Urinary bladder (tissue), 4 donors: ENCODE results near the gene RNF213. TPM values are rescaled to one million over a fixed set of nuclear protein-coding genes. Genes with fewer than 3 reads are reported as not detected.
"Not testable (repeated sequence)": the region's sequence is repeated elsewhere in the genome, so short reads cannot be mapped to it uniquely, and the experiment has no call there.

Experiments
- DNase-seq: peaks from one replicate; pipeline ENCODE4 v3.0.0-alpha.2; 2015; ENCODE audit errors: extremely low spot score
- H3K27ac ChIP-seq: one replicate; pipeline ENCODE4 v1.5.1; 2013; ENCODE audit warnings: low read depth, mild to moderate bottlenecking, moderate library complexity
- H3K36me3 ChIP-seq: one replicate; pipeline ENCODE4 v1.6.1; 2013; ENCODE audit warnings: mild to moderate bottlenecking, moderate library complexity; ENCODE audit not compliant: insufficient read depth
- H3K4me1 ChIP-seq: one replicate; pipeline ENCODE4 v1.6.1; 2013; ENCODE audit warnings: mild to moderate bottlenecking, moderate library complexity; ENCODE audit not compliant: insufficient read depth
- H3K4me3 ChIP-seq: one replicate; pipeline ENCODE4 v1.5.1; 2013; ENCODE audit warnings: low read depth, low read length
- WGBS: extraction: QIAGEN DNeasy Blood & Tissue Kit; methylation state at CpG from one replicate; pipeline ENCODE4 v1.1.7; 2013; 5-methylcytosine and 5-hydroxymethylcytosine counted together
- polyA plus RNA-seq: library from polyadenylated mRNA; stranded (reverse); fragments of 200-250 nt; gene quantifications from one replicate; pipeline ENCODE4 v1.2.3, GENCODE V29; 2013
- total RNA-seq: library from RNA; depleted of rRNA; stranded (reverse); fragments of >200 nt; gene quantifications from one replicate; pipeline ENCODE4 v1.2.3, GENCODE V29; 2014
- donor health status: healthy with polysubstance abuse.
- donor health status: healthy.

The RNF213 gene
- total and polyA plus RNA-seq, 2 donors: 37.2 to 81.5 TPM

DNA sequence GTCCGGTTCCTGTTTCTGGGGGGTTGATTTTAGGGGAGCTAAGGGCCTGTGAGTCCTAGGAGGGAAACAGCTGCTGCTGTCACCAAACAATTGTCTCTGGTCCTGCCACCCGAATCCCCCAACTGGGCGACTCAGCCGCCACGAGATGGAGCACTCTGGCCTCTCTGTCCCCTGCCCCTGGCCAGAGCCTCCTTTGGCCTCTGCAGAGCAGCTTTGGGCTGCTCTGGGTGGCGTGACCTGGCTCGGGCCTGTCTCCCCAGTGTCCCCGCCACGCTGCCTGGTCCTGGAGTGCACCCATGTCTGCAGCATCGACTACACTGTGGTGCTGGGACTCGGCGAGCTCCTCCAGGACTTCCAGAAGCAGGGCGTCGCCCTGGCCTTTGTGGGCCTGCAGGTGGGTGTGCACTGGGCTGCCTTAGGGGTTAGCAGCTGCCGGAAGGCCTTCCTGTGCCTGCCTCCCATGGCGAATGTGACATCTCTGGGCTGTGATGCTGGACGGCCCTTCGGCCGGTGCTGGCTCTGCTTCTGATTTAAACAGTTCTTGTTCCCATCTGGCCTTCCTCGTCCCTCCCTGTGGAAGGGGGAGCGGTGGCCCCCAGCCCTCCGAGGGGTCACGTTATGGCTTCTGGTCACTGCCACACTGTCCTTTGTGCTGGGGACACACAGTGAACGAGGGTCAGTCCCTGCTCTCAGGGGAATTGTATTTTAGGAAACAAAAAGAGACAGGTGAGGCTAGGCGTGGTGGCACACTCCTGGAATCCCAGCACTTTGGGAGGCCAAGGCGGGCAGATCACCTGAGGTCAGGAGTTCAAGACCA lies 11.6 kb upstream of the RNF213 start:
- WGBS: 91% methylated on average over 26 of the region's 26 CpGs
- Histone ChIP-seq H3K4me1 (no peaks in the 10 kb centered on the region), H3K4me3 (no peak overlapping the region), H3K36me3 (peaks cover 2% of the 10 kb centered on the region), H3K27ac (no peak overlapping the region)
- no peak for DNase-seq

DNA sequence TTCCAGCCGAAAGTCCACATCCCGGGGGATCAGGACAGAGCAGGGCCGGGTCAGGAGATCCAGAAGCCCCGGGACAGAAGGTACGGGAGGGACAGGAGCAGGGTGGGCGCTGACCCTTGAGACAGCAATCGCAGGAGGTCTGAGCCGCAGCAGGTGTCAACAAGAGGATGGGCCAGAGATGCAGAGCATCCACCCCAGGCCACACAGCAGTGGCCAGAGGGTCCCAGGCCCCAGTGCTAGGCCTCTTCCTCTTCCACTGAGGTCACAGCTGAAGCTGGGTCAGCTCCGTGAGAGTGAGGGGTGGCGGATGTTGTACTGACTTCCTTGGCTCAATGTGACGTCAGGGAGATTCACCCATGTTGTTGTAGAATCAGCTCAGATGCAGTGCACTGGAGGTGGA lies 8.7 kb upstream of the RNF213 start:
- Histone ChIP-seq H3K36me3 (peaks cover 2% of the 10 kb centered on the region), H3K4me1 (no peaks in the 10 kb centered on the region), H3K27ac (no peak overlapping the region), H3K4me3 (no peak overlapping the region)
- WGBS: 91% methylated on average over 11 of the region's 11 CpGs
- DNase-seq: no peak

DNA sequence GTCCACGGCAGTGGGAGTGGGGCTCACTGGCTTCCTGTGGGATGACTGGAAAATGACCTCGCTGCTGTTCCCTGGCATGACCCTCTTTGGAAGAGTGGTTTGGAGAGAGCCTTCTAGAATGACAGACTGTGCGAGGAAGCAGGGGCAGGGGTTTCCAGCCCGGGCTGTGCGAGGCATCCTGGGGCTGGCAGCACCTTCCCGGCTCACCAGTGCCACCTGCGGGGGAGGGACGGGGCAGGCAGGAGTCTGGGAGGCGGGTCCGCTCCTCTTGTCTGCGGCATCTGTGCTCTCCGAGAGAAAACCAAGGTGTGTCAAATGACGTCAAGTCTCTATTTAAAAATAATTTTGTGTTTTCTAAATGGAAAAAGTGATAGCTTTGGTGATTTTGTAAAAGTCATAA lies 7.8 kb upstream of the RNF213 start:
- no peaks in the 10 kb centered on the region for H3K4me1 ChIP-seq
- no peak overlapping the region for H3K4me3 ChIP-seq
- WGBS: 64% methylated on average over 13 of the region's 13 CpGs
- H3K36me3 ChIP-seq: peaks cover 2% of the 10 kb centered on the region
- H3K27ac ChIP-seq: no peak overlapping the region
- no peak for DNase-seq

DNA sequence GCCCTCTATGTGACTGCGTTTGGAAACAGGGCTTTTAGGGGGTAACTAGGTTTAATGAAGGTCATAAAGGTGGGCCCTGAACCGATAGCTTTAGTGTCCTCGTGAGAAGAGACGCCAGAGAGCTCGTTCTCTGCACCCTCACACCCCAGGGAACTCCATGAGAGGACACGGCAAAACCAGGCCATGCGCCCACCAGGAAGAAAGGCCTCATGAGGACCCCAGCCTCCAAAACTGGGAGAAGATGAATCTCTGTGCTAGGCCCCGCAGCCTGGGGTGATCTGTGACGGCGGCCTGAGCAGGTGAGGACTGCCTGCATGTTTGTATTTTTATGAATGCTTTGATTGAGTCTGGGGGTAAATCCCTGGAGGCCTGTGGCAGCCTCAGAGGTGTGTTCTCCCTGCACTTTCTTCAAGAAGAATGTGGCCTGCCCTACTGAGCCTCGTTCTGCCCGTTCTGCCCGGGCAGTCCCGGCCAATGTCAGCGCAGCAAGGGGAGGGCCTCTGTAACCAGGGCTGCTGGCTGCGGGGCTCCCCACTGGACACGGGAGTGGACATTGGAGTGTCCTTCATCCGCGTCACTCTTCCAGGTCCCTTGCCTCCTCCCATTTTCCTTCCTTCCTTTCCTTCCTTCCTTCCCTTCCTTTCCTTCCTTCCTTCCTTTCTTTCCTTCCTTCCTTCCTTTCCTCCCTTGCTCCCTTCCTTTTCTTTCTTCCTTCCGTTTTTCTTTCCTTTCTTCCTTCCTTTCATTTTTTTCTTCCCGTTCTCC lies 6.8 kb upstream of the RNF213 start:
- Histone ChIP-seq H3K27ac (no peak overlapping the region), H3K4me1 (no peaks in the 10 kb centered on the region), H3K4me3 (no peak overlapping the region), H3K36me3 (no peaks in the 10 kb centered on the region)
- 82% methylated on average over 21 of the region's 21 CpGs for WGBS
- no peak for DNase-seq

DNA sequence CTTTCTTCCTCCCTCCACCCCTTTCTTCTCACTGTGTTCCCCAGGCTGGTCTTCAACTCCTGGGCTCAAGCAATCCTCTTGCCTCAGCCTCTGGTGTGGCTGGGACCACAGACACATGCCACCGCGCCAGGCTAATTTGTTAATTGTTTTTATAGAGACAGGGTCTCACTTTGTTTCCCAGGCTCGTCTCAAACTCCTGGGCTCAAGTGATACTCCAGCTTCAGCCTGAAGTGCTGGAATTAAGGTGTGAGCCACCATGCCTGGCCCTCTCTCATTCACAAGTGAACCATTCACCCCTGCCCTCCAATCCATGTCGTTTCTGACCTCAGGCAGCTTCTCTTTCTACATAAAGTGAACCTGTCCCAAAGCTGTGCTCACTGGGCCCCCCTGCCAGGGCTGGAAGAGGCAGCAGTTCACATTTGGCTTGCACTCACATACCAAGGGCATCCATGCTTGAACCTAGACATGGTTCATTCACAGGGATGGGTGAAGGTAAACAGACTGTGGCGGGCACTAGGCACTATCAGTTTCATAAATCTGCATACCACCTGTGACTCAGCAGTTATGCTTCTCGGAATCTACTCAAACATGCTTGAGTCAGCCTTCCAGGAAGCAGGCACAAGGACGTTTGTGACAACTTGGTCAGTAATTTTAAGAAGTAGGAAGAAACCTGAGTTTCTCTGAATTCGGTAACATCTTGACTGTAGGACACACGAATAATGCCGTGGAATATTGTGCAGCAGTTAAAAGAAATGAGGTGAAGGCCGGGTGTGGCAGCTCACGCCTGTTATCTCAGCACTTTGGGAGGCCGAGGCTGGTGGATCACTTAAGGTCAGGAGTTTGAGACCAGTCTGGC lies 6.0 kb upstream of the RNF213 start:
- DNase-seq: peak; percentile 63
- H3K27ac ChIP-seq: peak overlapping the region; percentile 65
- H3K36me3 ChIP-seq: no peaks in the 10 kb centered on the region
- H3K4me1 ChIP-seq: peaks cover under 1% of the 10 kb centered on the region
- H3K4me3 ChIP-seq: no peak overlapping the region
- WGBS: 66% methylated on average over 13 of the region's 13 CpGs

DNA sequence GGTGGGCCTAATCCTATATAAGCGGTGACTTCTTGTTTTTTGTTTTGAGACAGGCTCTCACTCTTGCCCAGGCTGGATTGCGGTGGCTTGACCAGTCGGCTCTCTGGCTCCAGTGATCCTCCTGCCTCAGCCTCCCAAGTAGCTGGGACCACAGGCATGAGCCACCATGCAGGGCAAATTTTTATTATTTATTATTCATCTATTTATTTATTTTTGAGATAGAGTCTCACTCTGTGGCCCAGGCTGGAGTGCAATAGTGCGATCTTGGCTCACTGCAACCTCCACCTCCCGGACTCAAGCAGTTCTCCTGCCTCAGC lies 4.7 kb upstream of the RNF213 start:
- DNase-seq: no peak
- WGBS: 95% methylated on average over 5 of the region's 5 CpGs
- Histone ChIP-seq H3K4me3 (no peak overlapping the region), H3K36me3 (no peaks in the 10 kb centered on the region), H3K4me1 (peaks cover 3% of the 10 kb centered on the region), H3K27ac (no peak overlapping the region)

DNA sequence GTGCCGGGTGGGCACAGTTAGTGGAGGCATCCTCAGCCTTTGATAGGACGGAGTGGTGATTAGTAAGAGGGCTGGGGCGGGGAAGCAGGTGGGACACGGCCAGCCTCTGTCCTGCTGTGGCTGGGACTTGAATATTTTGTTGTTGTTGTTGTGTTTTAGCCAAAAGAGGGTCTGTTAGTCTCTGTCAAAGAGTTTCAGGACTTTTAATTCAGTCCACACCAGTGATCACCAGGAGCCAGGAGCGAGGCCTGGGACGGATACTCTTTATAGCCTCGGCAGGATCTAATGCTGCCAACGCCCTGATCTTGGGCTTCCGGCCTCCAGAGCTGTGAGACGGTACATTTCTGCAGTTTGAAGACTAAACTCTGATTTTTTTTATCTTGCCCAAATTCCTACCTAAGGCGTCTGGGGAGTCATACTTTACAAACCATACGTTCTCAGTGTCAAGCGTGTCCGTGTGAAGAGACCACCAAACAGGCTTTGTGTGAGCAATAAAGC lies 2.9 kb upstream of the RNF213 start:
- no peak for DNase-seq
- H3K4me1 ChIP-seq: peaks cover 3% of the 10 kb centered on the region
- no peak overlapping the region for H3K27ac ChIP-seq
- 61% methylated on average over 14 of the region's 14 CpGs for WGBS
- no peaks in the 10 kb centered on the region for H3K36me3 ChIP-seq
- H3K4me3 ChIP-seq: no peak overlapping the region

DNA sequence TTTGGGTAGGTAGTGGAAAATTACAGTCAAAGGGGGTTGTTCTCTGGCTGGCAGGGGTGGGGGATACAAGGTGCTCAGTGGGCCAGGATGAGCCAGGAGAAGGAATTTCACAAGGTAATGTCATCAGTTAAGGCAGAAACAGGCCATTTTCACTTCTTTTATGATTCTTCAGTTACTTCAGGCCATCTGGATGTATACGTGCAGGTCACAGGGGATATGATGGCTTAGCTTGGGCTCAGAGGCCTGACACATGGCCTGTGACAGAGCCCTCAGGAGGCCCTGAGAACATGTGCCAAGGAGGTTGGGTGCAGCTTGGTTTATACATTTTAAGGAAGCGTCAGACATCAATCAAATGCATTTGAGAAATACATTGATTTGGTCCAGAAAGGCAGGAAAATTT lies 2.4 kb upstream of the RNF213 start:
- H3K27ac ChIP-seq, H3K36me3 ChIP-seq, H3K4me1 ChIP-seq, H3K4me3 ChIP-seq, DNase-seq: not testable (repeated sequence)
- WGBS: 83% methylated on average over 2 of the region's 2 CpGs

DNA sequence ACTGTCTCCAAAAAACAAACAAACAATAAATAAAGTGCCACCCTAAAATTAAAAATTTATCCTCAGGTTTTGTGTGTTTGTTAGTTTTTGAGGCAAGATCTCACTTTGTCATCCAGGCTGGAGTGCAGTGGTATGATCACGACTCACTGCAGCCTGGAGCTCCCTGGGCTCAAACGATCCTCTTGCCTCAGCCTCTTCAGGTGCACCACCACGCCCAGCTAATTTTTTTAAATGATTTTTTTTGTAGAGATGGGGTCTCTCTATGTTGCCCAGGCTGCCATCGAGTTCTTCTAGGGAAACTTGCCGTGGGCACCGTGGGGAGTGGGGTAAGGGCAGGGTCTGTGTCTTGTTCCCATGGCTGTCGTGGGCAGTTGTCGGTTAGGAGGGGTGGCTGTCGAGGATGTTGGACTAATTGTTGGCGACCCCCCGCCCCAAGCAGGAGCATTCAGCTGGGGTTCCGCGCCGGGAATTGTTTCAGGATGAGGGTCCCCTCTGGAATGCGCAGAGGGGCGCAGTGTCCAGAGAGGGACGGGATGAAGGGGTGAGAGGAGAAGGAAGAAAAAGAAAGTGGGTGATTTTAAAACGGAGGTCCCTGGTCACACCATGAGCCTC lies 1.1 kb upstream of the RNF213 start:
- WGBS: 53% methylated on average over 18 of the region's 18 CpGs
- H3K27ac ChIP-seq: peak overlapping the region; percentile 94
- DNase-seq: no peak
- no peaks in the 10 kb centered on the region for H3K36me3 ChIP-seq
- H3K4me3 ChIP-seq: peak overlapping the region; percentile 80
- peaks cover 5% of the 10 kb centered on the region for H3K4me1 ChIP-seq

DNA sequence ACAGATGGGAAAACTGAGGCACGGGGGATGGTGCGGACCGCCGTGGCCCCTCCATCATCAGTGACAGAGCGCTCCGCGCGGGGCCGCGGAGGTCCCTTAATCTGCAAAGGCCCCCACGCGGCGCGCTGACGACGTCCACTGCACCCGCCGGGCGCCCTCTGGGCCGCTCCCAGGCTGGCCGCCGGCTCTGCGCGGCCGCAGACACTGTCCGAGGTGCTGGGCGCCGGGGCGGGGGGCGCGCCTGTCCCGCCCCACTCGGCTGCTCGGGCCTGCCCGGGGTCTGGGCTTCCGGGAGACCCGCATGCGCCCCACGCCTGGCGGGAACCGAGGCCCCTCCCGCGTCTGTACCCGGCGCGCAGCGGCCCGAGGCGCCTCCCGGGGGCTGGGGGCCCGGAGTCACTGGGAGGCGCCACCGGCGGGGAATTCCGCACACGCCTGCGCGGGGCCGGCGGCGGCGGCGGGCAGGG lies 550 bp upstream of the RNF213 start:
- Histone ChIP-seq H3K4me1 (peaks cover 5% of the 10 kb centered on the region), H3K36me3 (no peaks in the 10 kb centered on the region), H3K4me3 (peak overlapping the region; percentile 80), H3K27ac (peak overlapping the region; percentile 94)
- no peak for DNase-seq
- under 1% methylated on average over 63 of the region's 63 CpGs for WGBS

DNA sequence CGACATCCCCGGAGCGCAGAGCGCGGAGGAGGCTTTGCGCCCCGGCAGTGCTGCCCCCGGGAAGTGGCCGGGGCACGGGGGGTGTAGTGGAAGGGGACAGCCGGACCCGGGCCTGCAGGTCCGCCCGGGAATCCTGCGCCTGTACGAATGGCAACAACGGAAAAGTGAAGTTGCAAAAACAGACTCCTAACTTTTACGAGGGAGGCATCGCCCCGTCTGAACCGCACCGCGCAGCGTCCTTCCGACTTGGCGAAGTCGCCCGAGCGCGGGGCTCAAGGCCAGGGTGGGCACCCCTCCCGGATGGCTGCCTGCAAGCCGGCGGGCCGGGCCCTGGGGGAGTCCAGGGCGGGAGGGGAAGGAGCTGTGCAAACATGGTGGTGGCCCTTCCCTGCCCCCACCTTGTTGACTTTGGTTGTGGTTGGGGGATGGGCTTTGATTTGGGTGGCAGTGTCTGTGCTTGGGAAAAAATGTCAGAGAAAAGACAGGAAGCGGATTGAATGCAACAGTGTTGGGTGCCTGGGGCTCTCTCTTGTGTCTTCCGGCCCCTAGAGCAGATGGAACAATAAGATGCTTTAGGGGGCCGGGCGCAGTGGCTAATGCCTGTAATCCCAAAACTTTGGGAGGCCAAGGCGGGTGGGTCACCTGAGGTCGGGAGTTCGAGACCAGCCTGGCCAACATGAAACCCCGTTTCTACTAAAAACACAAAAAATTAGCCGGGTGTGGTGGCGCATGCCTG lies 675 bp downstream of the RNF213 start:
- H3K4me1 ChIP-seq: peaks cover 5% of the 10 kb centered on the region
- DNase-seq: no peak
- WGBS: 2% methylated on average over 45 of the region's 45 CpGs
- H3K4me3 ChIP-seq: peak overlapping the region; percentile 98
- peak overlapping the region; percentile 96 for H3K27ac ChIP-seq
- no peaks in the 10 kb centered on the region for H3K36me3 ChIP-seq

DNA sequence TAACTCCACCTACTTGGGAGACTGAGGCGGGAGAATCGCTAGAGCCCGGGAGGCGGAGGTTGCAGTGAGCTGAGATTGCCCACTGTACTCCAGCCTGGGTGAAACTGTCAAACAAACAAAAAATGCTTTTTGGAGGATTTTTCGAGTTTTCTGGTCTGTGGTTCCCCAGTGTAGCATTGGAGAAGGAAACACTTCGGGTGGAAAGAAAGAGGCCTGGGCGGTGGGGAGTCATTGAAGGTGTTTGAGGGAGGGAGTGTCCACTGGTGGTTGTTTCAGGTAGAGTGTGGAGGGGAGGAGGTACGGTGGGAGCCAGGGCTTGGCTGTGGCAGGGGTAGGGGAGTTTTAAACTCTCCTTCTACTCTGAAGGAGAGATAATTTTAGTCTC lies 1.2 kb downstream of the RNF213 start:
- no peak for DNase-seq
- H3K4me3 ChIP-seq: peak overlapping the region; percentile 98
- 39% methylated on average over 8 of the region's 8 CpGs for WGBS
- H3K36me3 ChIP-seq: no peaks in the 10 kb centered on the region
- no peak overlapping the region for H3K27ac ChIP-seq
- peaks cover 5% of the 10 kb centered on the region for H3K4me1 ChIP-seq
